ENCODE measurements around the gene MARCHF10. TPM values are rescaled to one million over a fixed set of nuclear protein-coding genes. Genes with fewer than 3 reads are reported as not detected.

The MARCHF10 gene
- total and polyA plus RNA-seq, 2 of the 4 experiments (the other 2 are of a cell fraction), result 0.18 to 0.74 TPM

GRCh38 chr17:62704381-62704971 lies 103.6 kb downstream of the MARCHF10 start:
- H3K4me2 ChIP-seq (ENCODE audit: low read depth, low read length), result peak overlapping the region; percentile 75
- TF ChIP-seq MXI1 (IDR thresholded peaks at IDR 0.05; ENCODE audit: borderline replicate concordance, low read depth, low read length) (no peak), BHLHE40 (IDR thresholded peaks at IDR 0.05; ENCODE audit: low read depth, low read length) (no peak), MAFK (IDR thresholded peaks at IDR 0.05; ENCODE audit: low read depth, low read length) (no peak), RCOR1 (IDR thresholded peaks at IDR 0.05; ENCODE audit: insufficient replicate concordance, low read length) (no peak), CEBPB (IDR thresholded peaks at IDR 0.05; ENCODE audit: low read depth, low read length) (no peak), FOS (IDR thresholded peaks at IDR 0.05; ENCODE audit: low read depth, low read length) (no peak), CHD1 (IDR thresholded peaks at IDR 0.05; ENCODE audit: low read depth, low read length) (no peak), RFX5 (IDR thresholded peaks at IDR 0.05; ENCODE audit: low read depth, low read length) (no peak), POLR2A (IDR thresholded peaks at IDR 0.05; ENCODE audit: low read depth, low read length) (no peak; the same call in 1 of the 2 replicates), NFE2L2 (IDR thresholded peaks at IDR 0.05; ENCODE audit: low read depth, low read length) (no peak)
- TF ChIP-seq, protein P1, sequence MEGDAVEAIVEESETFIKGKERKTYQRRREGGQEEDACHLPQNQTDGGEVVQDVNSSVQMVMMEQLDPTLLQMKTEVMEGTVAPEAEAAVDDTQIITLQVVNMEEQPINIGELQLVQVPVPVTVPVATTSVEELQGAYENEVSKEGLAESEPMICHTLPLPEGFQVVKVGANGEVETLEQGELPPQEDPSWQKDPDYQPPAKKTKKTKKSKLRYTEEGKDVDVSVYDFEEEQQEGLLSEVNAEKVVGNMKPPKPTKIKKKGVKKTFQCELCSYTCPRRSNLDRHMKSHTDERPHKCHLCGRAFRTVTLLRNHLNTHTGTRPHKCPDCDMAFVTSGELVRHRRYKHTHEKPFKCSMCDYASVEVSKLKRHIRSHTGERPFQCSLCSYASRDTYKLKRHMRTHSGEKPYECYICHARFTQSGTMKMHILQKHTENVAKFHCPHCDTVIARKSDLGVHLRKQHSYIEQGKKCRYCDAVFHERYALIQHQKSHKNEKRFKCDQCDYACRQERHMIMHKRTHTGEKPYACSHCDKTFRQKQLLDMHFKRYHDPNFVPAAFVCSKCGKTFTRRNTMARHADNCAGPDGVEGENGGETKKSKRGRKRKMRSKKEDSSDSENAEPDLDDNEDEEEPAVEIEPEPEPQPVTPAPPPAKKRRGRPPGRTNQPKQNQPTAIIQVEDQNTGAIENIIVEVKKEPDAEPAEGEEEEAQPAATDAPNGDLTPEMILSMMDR (conservative IDR thresholded peaks at IDR 0.05; ENCODE audit: low read depth, low read length), result no peak
- TF ChIP-seq, protein P2, sequence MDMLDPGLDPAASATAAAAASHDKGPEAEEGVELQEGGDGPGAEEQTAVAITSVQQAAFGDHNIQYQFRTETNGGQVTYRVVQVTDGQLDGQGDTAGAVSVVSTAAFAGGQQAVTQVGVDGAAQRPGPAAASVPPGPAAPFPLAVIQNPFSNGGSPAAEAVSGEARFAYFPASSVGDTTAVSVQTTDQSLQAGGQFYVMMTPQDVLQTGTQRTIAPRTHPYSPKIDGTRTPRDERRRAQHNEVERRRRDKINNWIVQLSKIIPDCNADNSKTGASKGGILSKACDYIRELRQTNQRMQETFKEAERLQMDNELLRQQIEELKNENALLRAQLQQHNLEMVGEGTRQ (IDR thresholded peaks at IDR 0.05; ENCODE audit: low read depth, low read length), result no peak
- TF ChIP-seq, protein P3, sequence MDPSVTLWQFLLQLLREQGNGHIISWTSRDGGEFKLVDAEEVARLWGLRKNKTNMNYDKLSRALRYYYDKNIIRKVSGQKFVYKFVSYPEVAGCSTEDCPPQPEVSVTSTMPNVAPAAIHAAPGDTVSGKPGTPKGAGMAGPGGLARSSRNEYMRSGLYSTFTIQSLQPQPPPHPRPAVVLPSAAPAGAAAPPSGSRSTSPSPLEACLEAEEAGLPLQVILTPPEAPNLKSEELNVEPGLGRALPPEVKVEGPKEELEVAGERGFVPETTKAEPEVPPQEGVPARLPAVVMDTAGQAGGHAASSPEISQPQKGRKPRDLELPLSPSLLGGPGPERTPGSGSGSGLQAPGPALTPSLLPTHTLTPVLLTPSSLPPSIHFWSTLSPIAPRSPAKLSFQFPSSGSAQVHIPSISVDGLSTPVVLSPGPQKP (IDR thresholded peaks at IDR 0.05; ENCODE audit: borderline replicate concordance, low read depth, low read length), result no peak
- peak; percentile 6 for ATAC-seq (ENCODE audit: low read depth)
- peak overlapping the region; percentile 90 for H3K56ac ChIP-seq (ENCODE audit: extremely low read depth, insufficient read depth, low read length)
- ChIA-PET POLR2A (ENCODE audit: unreplicated experiment) (no interaction called here), CTCF (interaction anchor here (0.7 kb wide), 1 partner anchor 261 kb away, joined by 4 read pairs; the partner anchor contains the start of gene TANC2)
- intact Hi-C loops (cut with micrococcal nuclease) (loop anchor here (2.0 kb wide), 2 partner anchors 86 to 116 kb away; no protein-coding TSS in a partner anchor), in situ Hi-C loops (cut with MboI; ENCODE audit: low sequenced_read_pairs) (no loop called here), dilution Hi-C loops (cut with HindIII; ENCODE audit: low sequenced_read_pairs, unreplicated experiment) (no loop called here)
- peak overlapping the region; percentile 88 for H2BK120ac ChIP-seq (ENCODE audit: low read depth, low read length)
- peak overlapping the region; percentile 81 for H3K4me3 ChIP-seq (ENCODE audit: insufficient read depth, low read depth, low read length)
- peak overlapping the region; percentile 58 for H3K18ac ChIP-seq (ENCODE audit: low read depth, low read length)
- peak overlapping the region; percentile 59 for H3K27ac ChIP-seq (ENCODE audit: insufficient read depth, low read length)
- H3K27me3 ChIP-seq (ENCODE audit: control insufficient read depth, insufficient read depth, low read length), result no peaks in the 10 kb centered on the region
- H4K91ac ChIP-seq (ENCODE audit: insufficient read depth, low read depth, low read length), result peak overlapping the region; percentile 88
- peak overlapping the region; percentile 85; the same call in 1 of the 2 replicates for H2BK20ac ChIP-seq (ENCODE audit: low read depth, low read length)
- peak overlapping the region; percentile 86 for H2AK9ac ChIP-seq (replicated peaks; ENCODE audit: low read depth, low read length, poor library complexity)
- H3K23ac ChIP-seq (ENCODE audit: low read depth, low read length), result peak overlapping the region; percentile 75
- no TSS peak for BruUV-seq (replicated peaks)
- H3K79me1 ChIP-seq (ENCODE audit: low read depth in 1 of 2, low read length in 2 of 2), result peaks cover 11 to 34% of the 10 kb centered on the region in 2 experiments; a peak in 3 of 4 replicates
- H2BK15ac ChIP-seq (ENCODE audit: low read depth, low read length), result peak overlapping the region; percentile 86
- peak overlapping the region; percentile 91 for H3K14ac ChIP-seq (replicated peaks; ENCODE audit: low read depth, low read length)
- H3K36me3 ChIP-seq (ENCODE audit: control insufficient read depth, insufficient read depth, low read length), result no peaks in the 10 kb centered on the region
- WGBS, 2 experiments (ENCODE audit: extremely low coverage in 2 of 2, insufficient read length in 1 of 2), result 3% methylated on average over 23 of the region's 31 CpGs; no CpG with 5 or more reads in 1 of the 2 experiments
- peak overlapping the region; percentile 95 for H2AFZ ChIP-seq (replicated peaks; ENCODE audit: low read length, poor library complexity)
- 0 out of 2 replicates have a peak, but pooled peaks cover 7% of the 10 kb centered on the region for H3K9me1 ChIP-seq (ENCODE audit: insufficient read depth, low read length)
- peak overlapping the region; percentile 63 for H4K5ac ChIP-seq (ENCODE audit: low read depth, low read length)
- no peaks in the 10 kb centered on the region for H4K20me1 ChIP-seq (ENCODE audit: insufficient read depth, low read length)
- peak overlapping the region; percentile 89 for H3K4ac ChIP-seq (ENCODE audit: low read depth, low read length)
- H3K9ac ChIP-seq (ENCODE audit: low read depth, low read length), result peak overlapping the region; percentile 64
- peak overlapping the region; percentile 82 to 87 for H4K8ac ChIP-seq (ENCODE audit: low read depth in 2 of 2, low read length in 2 of 2)
- peaks cover 23% of the 10 kb centered on the region for H3K4me1 ChIP-seq (ENCODE audit: control insufficient read depth, insufficient read depth, low read length)
- peak overlapping the region; percentile 94 for H2BK5ac ChIP-seq (ENCODE audit: low read depth, low read length, poor library complexity, severe bottlenecking)
- H2AK5ac ChIP-seq (ENCODE audit: low read depth, low read length), result peak overlapping the region; percentile 87
- peaks cover 7% of the 10 kb centered on the region for H3K9me3 ChIP-seq (ENCODE audit: control insufficient read depth, insufficient read depth, low read length)
- peak; percentile 35 for DNase-seq

Measured in IMR-90 (cell line).